A549 (cell line): ENCODE results near the gene PSEN2.

Source experiments
- CEBPB ChIP-seq, 2 experiments: fragments of >200 bp in 1 of 2; sonication (Bioruptor Twin) in 1 of 2; formaldehyde crosslinking in 1 of 2; IDR thresholded peaks; 2 replicates each; pipeline ENCODE4 v1.6.1; 2012 to 2016
- CHD2 ChIP-seq: fragments of 150-350 bp; IDR thresholded peaks from 2 replicates; pipeline ENCODE4 v1.6.1; 2014; ENCODE audit warnings: low read length; ENCODE audit not compliant: partially characterized antibody
- CTCF ChIP-seq: fragments of >200 bp; sonication (Bioruptor Twin); formaldehyde crosslinking; IDR thresholded peaks from 3 replicates; pipeline ENCODE4 v1.5.1; 2016
- EP300 ChIP-seq, 2 experiments: fragments of >200 bp; sonication (Bioruptor Twin); formaldehyde crosslinking; IDR thresholded peaks; 2 replicates in 1 of 2; 3 replicates in 1 of 2; pipeline ENCODE4 v1.6.1; 2016 to 2017
- ESRRA ChIP-seq: fragments of 150-350 bp; IDR thresholded peaks from 2 replicates; pipeline ENCODE4 v1.6.1; 2014; ENCODE audit warnings: mild to moderate bottlenecking, low read length, borderline replicate concordance
- JUNB ChIP-seq: fragments of >200 bp; sonication (Bioruptor Twin); formaldehyde crosslinking; IDR thresholded peaks from 2 replicates; pipeline ENCODE4 v1.6.1; 2016
- MAX ChIP-seq: IDR thresholded peaks from 2 replicates; pipeline ENCODE4 v1.6.1; 2012
- NPAS2 ChIP-seq: fragments of 250-450 bp; sonication (Bioruptor Pico); IDR thresholded peaks from 2 replicates; pipeline ENCODE4 v1.8.0; 2022; ENCODE audit warnings: mild to moderate bottlenecking, moderate library complexity, borderline replicate concordance
- POLR2A ChIP-seq: IDR thresholded peaks from 2 replicates; pipeline ENCODE4 v1.6.1; 2012; ENCODE audit warnings: mild to moderate bottlenecking, low read length
- RAD21 ChIP-seq, 2 experiments: fragments of >200 bp in 1 of 2; sonication (Bioruptor Twin) in 1 of 2; formaldehyde crosslinking in 1 of 2; IDR thresholded peaks in 1 of 2; conservative IDR thresholded peaks in 1 of 2; 2 replicates in 1 of 2; 3 replicates in 1 of 2; pipeline ENCODE4 v1.6.1; 2012 to 2018; ENCODE audit warnings: inconsistent platforms in 1 of 2
- REST ChIP-seq: fragments of 200-600 bp; sonication (generic); IDR thresholded peaks from 2 replicates; pipeline ENCODE4 v1.6.1; 2016; ENCODE audit warnings: antibody characterized with exemption, mild to moderate bottlenecking, moderate library complexity
- RFX5 ChIP-seq: fragments of 450-650 bp; IDR thresholded peaks from 2 replicates; pipeline ENCODE4 v1.7.1; 2014; ENCODE audit warnings: antibody characterized with exemption, mild to moderate bottlenecking, moderate library complexity
- USF2 ChIP-seq: fragments of 450-650 bp; IDR thresholded peaks from 2 replicates; pipeline ENCODE4 v1.6.1; 2014; ENCODE audit warnings: antibody characterized with exemption

- TF ChIP-seq MAX (no peak), RAD21 (conservative IDR thresholded peaks at IDR 0.05 in 1 of 2, IDR thresholded peaks at IDR 0.05 in 1 of 2) (peak; percentile 55 to 59), POLR2A (no peak), CTCF (peak; percentile 46), EP300 (IDR thresholded peaks at IDR 0.05) (no peak), JUNB (no peak), ESRRA (no peak), CEBPB (IDR thresholded peaks at IDR 0.05) (no peak), NPAS2 (no peak), USF2 (no peak), REST (no peak), RFX5 (no peak), CHD2 (no peak)
These were observed 42.3 kb downstream of the PSEN2 start for GRCh38 chr1:226912587-226913176.
